Stimulated activated CD8-positive, alpha-beta memory T cell treated with anti-CD3 and anti-CD28 coated beads, Interleukin-2, amount 100 ng/mL, for 1 hour (primary cell): ENCODE measurements around the gene CCDC63.

Source experiments
- DNase-seq, 2 donors: peaks; one replicate each; pipeline ENCODE4 v3.0.0-alpha.2; 2020; ENCODE audit warnings: low read depth in 2 of 2

The CCDC63 gene

DNA sequence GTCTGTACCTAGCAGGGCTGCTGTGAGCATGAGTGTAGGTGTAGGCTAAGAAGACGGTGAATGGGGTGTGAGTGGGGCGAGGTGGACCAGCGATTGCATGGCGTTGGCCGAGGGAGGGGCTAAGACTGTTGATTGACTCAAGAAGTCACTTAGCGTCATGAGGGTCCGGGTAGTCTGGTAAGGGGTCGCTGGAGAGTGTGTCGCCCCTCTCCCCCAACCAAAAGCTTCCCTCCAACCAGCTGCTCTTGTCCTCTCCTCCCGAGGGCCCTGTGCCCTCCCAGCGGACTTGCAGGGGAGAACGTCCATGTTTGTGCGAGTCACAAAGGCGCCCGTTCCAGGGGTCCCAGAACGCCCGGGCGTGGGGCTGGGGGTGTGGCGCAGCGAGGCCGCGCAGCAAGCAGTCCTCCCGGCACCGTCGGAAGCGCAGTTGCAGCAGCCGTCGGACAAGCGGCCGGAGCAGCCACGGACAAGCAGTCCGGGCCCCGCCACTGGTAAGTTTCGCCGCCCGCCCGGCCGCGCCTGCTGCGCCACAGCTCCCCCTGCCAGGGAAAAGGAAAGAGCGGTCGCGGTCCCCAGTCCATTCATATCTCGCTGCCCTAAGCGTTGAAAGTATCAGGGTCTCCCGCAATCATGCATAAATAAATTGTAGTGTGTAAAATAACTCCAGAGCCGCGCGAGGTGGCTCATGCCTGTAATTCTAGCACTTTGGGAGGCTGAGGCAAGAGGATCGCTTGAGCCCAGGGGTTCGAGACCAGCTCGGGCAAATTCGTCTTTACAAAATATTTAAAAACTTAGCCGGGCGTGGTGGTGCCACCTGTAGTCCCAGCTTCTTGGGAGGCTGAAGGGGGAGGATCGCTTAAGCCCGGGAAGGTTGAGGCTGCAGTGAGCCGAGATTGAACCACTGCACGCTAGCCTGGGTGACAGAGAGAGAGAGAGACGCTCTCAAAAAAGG, at the start of gene CCDC63:
CCDC63 (plus strand) TSS at position 373 of the 952 bp plus-strand sequence. CDS start 5,968 bp downstream, outside the sequence.
- no peak for DNase-seq

GRCh38 chr12:110798461-110798860, 48.3 kb upstream of the CCDC63 start:
- DNase-seq: no peak

GRCh38 chr12:110802489-110802888, 44.3 kb upstream of the CCDC63 start:
- DNase-seq: no peak

GRCh38 chr12:110804406-110804805, 42.4 kb upstream of the CCDC63 start:
- DNase-seq: no peak

DNA sequence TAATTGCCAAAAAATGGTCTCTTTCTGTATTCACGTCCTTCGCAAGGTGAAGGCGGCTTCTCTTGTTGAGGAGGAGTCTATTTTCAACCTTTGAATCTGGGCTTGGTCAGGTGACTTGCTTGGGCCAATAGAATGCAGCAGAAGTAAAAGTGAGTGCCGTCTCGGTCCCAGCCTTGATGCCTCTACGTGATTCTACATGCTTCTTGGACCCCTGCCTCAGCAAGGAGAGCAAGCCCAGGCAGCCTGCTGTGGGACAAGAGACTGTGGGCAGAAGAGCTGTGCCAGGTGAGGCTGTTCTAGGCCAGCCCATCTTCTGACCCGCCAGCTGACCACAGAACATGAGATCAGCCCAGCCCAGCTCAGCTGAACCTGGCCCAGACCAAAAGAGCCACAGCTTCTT, 39.1 kb upstream of the CCDC63 start:
- no peak for DNase-seq

GRCh38 chr12:110809149-110809548, 37.6 kb upstream of the CCDC63 start:
- DNase-seq: no peak

DNA sequence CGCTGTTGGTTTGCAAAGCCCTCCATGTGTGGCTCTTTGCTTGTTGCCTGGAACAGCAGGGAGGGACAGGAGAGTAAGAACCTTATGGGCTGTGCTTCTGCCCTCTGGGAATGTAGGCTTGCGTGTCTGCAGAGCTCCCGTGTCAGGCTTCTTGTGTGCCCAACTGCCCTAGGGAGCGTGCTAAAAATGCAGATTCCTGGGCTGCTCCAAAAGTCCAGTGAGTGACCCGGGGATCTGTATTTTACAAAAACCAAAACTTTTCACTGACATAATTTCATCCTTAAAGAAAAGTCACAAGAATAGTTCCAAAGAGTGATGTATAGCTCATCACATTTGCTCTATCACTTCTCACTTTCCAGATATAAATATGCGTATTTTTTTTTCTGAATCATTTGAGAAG, 34.8 kb upstream of the CCDC63 start:
- DNase-seq: no peak

DNA sequence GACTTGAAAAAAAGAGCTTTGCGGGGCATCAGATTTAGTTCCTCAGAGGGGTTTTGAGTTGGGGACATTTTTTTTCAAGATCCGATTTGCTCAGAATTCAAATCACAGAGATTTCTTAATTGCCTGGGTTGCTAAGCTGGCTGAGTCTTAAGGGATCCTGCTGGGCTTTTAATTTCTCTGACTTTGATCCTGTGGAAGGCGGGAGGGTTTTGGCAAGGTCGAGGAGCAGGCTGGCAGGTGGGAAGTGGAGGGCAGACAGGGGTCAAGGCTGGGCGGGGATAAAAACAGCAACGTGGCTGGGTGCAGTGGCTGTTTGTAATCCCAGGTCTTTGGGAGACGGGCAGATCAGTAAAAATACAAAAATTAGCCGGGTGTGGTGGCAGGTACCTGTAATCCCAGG, 33.5 kb upstream of the CCDC63 start:
- no peak for DNase-seq

- no peak for DNase-seq
Measured at GRCh38 chr12:110813756-110814155, 33.0 kb upstream of the CCDC63 start.

DNA sequence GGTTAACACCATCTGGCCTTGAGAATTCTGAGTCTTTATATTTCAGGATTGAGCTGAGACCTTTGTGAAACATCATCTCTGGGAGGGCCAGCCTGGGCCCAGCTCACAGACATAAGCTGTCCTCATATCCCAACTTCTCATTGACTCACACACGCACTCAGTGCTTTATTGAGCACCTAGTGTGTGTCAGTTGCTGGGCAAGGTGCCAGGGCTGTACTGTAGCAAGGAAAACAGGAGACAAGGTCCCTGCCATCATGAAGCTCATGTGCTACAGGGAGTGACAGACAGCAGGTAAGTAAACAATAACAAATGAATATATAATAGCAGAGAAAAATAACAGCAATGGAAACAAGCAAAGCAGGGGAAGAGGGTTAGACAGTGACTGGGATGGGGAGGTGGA, 30.5 kb upstream of the CCDC63 start:
- no peak for DNase-seq

DNA sequence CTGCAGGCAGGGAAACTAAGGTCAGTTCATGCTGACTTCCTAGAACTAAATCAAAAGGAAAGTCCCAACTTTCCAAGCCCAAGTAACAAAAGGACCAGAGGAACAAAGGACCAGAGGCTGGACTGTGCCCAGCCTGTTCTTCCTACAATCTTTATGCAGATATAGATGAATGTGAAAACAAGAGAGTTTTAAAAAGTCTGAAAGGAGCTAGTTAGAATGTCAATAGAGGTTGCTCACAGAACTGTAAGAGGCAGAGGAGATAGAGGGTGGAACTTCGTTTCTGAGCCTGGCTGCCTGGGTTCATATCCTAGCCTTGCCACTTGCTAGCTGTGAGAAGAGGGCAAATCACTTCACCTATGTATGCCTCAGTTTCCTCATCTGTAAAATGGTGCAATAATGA, 30.0 kb upstream of the CCDC63 start:
- no peak for DNase-seq

DNA sequence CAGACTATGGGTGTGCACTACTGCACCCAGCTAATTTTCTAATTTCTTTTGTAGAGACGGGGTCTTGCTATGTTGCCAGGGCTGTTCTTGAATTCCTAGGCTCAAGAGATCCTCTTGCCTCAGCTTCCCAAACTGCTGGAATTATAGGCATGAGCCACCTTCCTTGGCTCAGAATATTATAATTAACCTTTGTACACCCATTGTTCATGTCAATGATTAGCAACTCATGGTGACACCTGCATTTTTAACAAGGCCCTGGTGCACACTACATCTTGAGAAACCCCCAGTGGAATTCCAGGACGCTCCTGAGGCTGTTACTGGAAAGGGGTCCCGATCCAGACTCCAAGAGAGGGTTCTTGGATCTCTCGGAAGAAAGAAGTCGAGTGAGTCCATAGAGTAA, 28.3 kb upstream of the CCDC63 start:
- DNase-seq: no peak

DNA sequence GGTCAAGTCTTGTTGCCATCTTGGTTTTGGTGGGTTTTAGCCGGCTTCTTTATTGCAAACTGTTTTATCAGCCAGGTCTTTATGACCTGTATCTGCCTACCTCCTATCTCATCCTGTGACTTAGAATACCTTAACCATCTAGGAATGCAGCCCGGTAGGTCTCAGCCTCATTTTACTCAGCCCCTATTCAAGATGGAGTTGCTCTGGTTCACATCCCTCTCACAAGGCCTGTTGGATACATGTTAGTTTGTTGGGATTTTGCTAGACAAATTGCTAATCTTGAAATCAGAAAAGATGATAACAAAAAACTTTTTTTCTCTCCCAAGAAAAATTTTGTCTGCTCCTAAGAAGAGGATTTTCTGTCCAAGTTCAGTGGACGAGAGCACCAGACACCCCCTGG, 27.6 kb upstream of the CCDC63 start:
- no peak for DNase-seq

- DNase-seq: no peak
Measured at GRCh38 chr12:110819646-110820045, 27.1 kb upstream of the CCDC63 start.

DNA sequence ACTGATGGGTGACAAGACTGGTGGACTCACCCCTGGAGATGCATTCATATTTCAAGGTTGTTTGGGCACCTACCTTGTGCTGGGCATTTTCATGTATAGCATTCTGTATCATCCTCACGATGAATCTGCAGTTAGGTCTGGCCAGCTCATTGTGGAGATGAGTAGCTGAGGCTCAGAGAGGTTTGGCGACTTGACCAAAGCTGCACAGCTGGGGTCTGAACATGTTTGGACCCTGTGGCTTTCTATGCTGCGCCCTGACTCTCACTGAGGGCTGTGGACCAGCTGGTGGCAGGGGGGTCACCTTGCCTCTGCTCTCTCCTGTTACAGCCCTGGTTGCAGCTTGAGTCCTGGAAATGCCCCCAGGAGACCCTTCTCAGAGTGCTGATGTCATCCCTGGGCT, 24.9 kb upstream of the CCDC63 start:
- DNase-seq: no peak

DNA sequence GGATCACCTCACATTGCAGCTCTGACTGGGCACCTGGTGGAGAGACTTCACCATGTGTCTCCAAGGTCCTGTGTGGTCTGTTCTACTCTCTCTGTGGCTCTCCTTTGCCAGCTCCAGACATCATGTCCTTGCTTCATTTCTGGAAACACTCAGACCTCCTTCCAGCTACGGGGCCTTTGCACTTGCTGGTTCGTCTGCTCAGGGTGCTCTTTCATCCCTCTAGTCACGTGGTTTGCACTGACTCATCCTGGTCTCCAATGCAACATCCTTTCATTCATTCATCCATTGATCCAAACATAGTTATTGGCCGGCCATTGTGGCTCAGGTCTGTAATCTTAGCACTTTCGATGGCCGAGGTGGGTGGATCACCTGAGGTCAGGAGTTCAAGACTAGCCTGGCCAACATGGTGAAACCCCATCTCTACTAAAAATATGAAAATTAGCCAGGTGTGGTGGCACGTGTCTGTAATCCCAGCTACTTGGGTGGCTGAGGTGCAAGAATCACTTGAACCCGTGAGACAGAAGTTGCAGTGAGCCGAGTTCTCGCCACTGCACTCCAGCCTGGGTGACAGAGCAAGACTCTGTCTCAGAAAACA, 23.9 kb upstream of the CCDC63 start:
- DNase-seq: no peak

GRCh38 chr12:110824342-110824741, 22.4 kb upstream of the CCDC63 start:
- no peak for DNase-seq

DNA sequence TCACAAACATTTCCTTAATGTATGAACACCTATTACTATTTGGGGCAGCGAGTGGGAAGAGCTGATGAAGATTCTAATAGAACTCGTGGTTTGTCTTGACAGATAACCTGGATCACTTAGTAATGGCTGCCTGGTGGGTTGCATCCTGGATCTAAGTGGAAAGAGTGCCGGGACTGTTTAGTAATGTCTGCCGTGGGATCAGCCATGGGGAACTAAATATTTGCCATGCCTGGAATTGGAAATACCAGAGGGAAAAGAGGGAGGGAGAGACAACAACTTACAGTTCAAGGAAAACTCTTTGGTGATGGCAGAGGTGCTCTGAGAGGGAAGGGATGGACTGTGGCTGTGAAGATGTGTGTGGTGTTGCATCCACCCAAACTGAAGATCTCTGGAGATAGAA, 21.3 kb upstream of the CCDC63 start:
- no peak for DNase-seq

DNA sequence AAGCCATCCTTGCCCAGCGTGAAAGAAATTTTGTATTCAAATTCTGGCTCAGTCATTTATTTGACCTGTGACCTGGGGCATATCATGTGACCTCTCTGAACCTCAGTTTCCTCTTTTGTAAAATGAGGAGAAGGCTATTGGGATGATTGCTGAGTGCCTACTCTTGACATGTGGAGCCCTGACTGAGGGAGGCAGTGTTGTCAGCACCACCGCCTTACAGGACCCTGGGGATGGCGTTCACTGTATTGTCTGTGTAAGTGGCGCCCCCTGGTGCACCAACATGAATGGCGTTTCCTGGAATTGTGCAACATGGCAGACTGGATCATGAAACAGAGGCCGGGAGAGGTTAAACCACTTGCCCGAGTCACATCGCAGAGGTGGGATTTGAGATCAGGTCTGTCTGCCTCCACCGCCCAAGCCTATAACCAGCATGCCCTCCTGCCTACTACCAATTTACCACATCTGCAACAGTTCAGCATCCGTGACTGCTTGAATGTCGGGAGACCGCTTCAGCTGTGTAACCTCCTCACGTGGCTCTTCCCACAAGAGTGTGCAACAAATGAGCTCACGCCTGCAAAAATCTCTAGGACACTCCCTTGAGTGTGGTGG, 20.1 kb upstream of the CCDC63 start:
- peak; percentile 56 to 59 for DNase-seq

DNA sequence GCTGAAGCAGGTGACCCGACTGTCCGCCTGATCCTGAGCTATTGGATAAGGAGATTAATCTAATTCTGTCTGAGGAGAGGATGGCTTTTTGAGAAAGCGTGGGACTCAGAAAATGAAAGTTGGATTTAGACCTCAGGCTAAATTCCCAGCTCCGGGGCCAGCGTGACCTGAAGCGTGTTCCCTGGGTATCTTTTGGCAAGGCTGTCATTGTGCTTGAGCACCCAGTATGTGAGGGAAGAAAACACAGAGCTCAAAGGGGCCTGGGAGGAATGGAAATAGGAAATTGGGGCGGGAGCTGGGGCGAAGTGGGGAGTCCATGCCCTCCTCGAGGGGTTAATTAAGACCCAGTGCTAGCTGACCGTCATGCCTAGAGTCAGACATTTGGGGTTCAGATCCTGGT, 17.5 kb upstream of the CCDC63 start:
- no peak for DNase-seq

GRCh38 chr12:110836291-110836690, 10.5 kb upstream of the CCDC63 start:
- DNase-seq: no peak

GRCh38 chr12:110841007-110841406, 5.8 kb upstream of the CCDC63 start:
- no peak for DNase-seq

GRCh38 chr12:110844131-110844530, 2.7 kb upstream of the CCDC63 start:
- DNase-seq: no peak
